Karpas-422 (cell line): ENCODE results near the gene LCN1. TPM values are rescaled to one million over a fixed set of nuclear protein-coding genes. Genes with fewer than 3 reads are reported as not detected.

Source experiments
- DNase-seq: peaks from one replicate; pipeline ENCODE4 v3.0.0-alpha.2; 2015
- H2AFZ ChIP-seq: fragments of 200-600 bp; sonication (generic); 2 replicates; pipeline ENCODE4 v1.6.1; 2014; ENCODE audit warnings: antibody characterized with exemption, low read length, mixed read lengths
- H3K27ac ChIP-seq: fragments of 200-600 bp; sonication (generic); 2 replicates; pipeline ENCODE4 v1.5.1; 2014; ENCODE audit warnings: mild to moderate bottlenecking, low read length, moderate library complexity
- H3K27me3 ChIP-seq: fragments of 200-600 bp; sonication (generic); 2 replicates; pipeline ENCODE4 v1.6.1; 2014; ENCODE audit warnings: low read length, mixed read lengths
- H3K36me3 ChIP-seq: fragments of 200-600 bp; sonication (generic); 2 replicates; pipeline ENCODE4 v1.6.1; 2014; ENCODE audit warnings: low read length, mixed read lengths; ENCODE audit not compliant: insufficient read depth
- H3K4me1 ChIP-seq: fragments of 200-600 bp; sonication (generic); 2 replicates; pipeline ENCODE4 v1.6.1; 2014; ENCODE audit warnings: mild to moderate bottlenecking, low read length, mixed read lengths
- H3K4me2 ChIP-seq: fragments of 200-600 bp; sonication (generic); 2 replicates; pipeline ENCODE4 v1.6.1; 2014; ENCODE audit warnings: low read length, low read depth, mild to moderate bottlenecking; ENCODE audit not compliant: poor library complexity, severe bottlenecking
- H3K4me3 ChIP-seq: fragments of 200-600 bp; sonication (generic); 2 replicates; pipeline ENCODE4 v1.5.1; 2014; ENCODE audit warnings: mild to moderate bottlenecking, antibody characterized with exemption, low read length, mixed read lengths
- H3K79me2 ChIP-seq: fragments of 200-600 bp; sonication (generic); 2 replicates; pipeline ENCODE4 v1.6.1; 2014; ENCODE audit warnings: mild to moderate bottlenecking, low read length, mixed read lengths
- H3K9ac ChIP-seq: fragments of 200-600 bp; sonication (generic); 2 replicates; pipeline ENCODE4 v1.6.0; 2014; ENCODE audit warnings: low read length
- H3K9me2 ChIP-seq: fragments of 200-600 bp; sonication (generic), shearing (Covaris generic); replicated peaks from 2 replicates; pipeline ENCODE4 v1.6.0; 2014; ENCODE audit warnings: mild to moderate bottlenecking, low read length, moderate library complexity; ENCODE audit not compliant: insufficient read depth
- H3K9me3 ChIP-seq: fragments of 300-700, 200-600 bp; sonication (generic); 2 replicates; pipeline ENCODE4 v1.6.1; 2014; ENCODE audit warnings: low read length, mixed read lengths
- H4K20me1 ChIP-seq: fragments of 200-600 bp; sonication (generic); 2 replicates; pipeline ENCODE4 v1.6.1; 2014; ENCODE audit warnings: mild to moderate bottlenecking, antibody characterized with exemption, low read length, low read depth; ENCODE audit not compliant: insufficient read depth
- total RNA-seq: library from RNA; depleted of rRNA; stranded (reverse); fragments of >200 nt; shearing (Covaris generic); gene quantifications from 2 replicates; pipeline ENCODE4 v1.2.3, GENCODE V29; 2014; ENCODE audit warnings: low replicate concordance; rRNA removed

The LCN1 gene
- total RNA-seq, 1 experiment from 2014 or later, result not detected

DNA sequence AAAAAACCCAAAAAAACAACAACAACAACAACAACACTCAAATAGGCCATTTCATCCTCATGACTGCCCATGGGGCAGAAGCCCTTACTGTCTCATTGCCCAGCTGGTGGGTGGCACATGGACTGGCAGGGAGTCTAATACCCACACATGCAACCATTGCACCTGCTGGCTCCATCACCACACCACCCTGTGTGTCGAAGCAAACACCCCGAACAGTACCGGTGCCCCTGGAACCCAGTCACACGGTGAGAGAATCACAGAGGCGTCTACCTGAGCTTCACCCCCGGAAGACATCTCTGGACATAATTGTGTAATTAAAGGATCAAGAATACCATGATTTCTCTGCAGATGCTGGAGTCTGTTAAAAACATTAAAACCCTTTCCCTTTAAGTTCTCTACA is 46.8 kb downstream of the LCN1 start:
- no peak overlapping the region for H3K9ac ChIP-seq
- H4K20me1 ChIP-seq, result no peaks in the 10 kb centered on the region
- no peak overlapping the region for H3K4me3 ChIP-seq
- H3K79me2 ChIP-seq, result no peaks in the 10 kb centered on the region
- no peak overlapping the region for H3K4me2 ChIP-seq
- H3K27ac ChIP-seq, result no peak overlapping the region
- H3K36me3 ChIP-seq, result no peaks in the 10 kb centered on the region
- DNase-seq, result no peak
- H3K9me3 ChIP-seq, result no peaks in the 10 kb centered on the region
- H2AFZ ChIP-seq, result no peak overlapping the region
- H3K4me1 ChIP-seq, result no peaks in the 10 kb centered on the region
- H3K9me2 ChIP-seq, result no peaks in the 10 kb centered on the region
- H3K27me3 ChIP-seq, result no peaks in the 10 kb centered on the region

DNA sequence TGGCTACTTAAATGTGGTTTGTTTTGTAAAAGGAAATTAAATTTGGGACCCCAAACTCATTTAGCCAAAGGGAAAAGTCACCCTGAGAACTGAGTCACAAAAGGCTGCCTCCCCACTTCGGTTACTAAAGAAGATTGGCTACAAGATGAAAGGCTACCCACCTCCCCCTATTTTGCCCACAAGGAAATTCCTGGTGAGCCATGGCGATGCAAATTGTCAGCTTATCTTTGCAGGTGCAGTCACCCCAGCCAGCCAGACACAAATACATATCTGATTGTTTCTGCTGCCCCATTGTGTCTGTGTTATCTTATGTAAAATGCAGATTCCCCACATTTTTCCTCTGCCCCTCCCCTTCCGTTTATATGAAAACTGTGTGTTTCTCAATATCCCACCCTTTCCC is 49.2 kb downstream of the LCN1 start:
- no peak overlapping the region for H3K9ac ChIP-seq
- H3K27me3 ChIP-seq, result no peaks in the 10 kb centered on the region
- no peaks in the 10 kb centered on the region for H3K9me3 ChIP-seq
- no peak overlapping the region for H2AFZ ChIP-seq
- H3K9me2 ChIP-seq, result no peaks in the 10 kb centered on the region
- no peaks in the 10 kb centered on the region for H3K79me2 ChIP-seq
- no peak overlapping the region for H3K4me2 ChIP-seq
- no peak overlapping the region for H3K4me3 ChIP-seq
- no peaks in the 10 kb centered on the region for H3K36me3 ChIP-seq
- no peak for DNase-seq
- H4K20me1 ChIP-seq, result no peaks in the 10 kb centered on the region
- no peak overlapping the region for H3K27ac ChIP-seq
- no peaks in the 10 kb centered on the region for H3K4me1 ChIP-seq

DNA sequence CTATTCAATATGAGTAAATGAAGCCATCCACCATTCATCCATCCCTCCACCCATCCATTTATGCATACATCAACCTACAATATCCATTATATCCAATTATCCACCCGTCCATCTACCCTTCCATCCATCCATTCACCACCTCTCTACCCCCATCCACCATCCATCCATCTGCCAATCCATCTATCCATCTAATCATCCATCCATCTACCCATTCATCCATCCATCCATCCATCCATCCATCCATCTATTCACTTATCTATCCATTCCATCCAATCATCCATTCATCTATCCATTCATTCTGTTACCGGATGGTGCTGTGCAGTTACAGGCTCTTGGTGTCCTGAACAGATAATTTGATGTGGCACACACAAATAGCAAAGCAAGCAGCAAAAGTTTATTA is 51.0 kb downstream of the LCN1 start:
- no peak overlapping the region for H3K27ac ChIP-seq
- H3K9me2 ChIP-seq, result no peaks in the 10 kb centered on the region
- H3K4me3 ChIP-seq, result no peak overlapping the region
- H3K79me2 ChIP-seq, result no peaks in the 10 kb centered on the region
- no peak overlapping the region for H2AFZ ChIP-seq
- H3K9me3 ChIP-seq, result no peaks in the 10 kb centered on the region
- no peaks in the 10 kb centered on the region for H4K20me1 ChIP-seq
- H3K4me2 ChIP-seq, result no peak overlapping the region
- H3K27me3 ChIP-seq, result no peaks in the 10 kb centered on the region
- no peaks in the 10 kb centered on the region for H3K4me1 ChIP-seq
- no peaks in the 10 kb centered on the region for H3K36me3 ChIP-seq
- no peak overlapping the region for H3K9ac ChIP-seq
- DNase-seq, result no peak

DNA sequence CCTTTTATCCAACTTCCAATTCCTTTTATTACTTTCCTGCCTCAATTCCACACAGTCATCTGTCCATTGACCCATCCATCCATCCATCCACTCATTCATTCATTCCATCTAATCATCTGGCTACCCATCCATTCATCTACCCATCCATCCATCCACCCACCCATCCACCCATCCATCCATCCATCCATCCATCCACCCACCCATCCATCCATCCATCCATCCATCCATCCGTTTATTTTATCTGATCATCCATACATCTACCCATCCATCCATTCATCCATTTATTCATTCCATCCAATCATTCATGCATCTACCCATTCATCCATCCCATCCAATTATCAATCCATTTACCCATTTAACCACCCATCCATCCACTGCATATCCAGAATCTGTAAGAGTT is 51.9 kb downstream of the LCN1 start:
- Histone ChIP-seq H4K20me1 (no peaks in the 10 kb centered on the region), H3K79me2 (no peaks in the 10 kb centered on the region), H3K4me1 (no peaks in the 10 kb centered on the region), H3K27ac (no peak overlapping the region), H3K4me3 (no peak overlapping the region), H2AFZ (no peak overlapping the region), H3K9me2 (no peaks in the 10 kb centered on the region), H3K36me3 (no peaks in the 10 kb centered on the region), H3K9ac (no peak overlapping the region), H3K27me3 (no peaks in the 10 kb centered on the region), H3K4me2 (no peak overlapping the region), H3K9me3 (no peaks in the 10 kb centered on the region)
- no peak for DNase-seq

DNA sequence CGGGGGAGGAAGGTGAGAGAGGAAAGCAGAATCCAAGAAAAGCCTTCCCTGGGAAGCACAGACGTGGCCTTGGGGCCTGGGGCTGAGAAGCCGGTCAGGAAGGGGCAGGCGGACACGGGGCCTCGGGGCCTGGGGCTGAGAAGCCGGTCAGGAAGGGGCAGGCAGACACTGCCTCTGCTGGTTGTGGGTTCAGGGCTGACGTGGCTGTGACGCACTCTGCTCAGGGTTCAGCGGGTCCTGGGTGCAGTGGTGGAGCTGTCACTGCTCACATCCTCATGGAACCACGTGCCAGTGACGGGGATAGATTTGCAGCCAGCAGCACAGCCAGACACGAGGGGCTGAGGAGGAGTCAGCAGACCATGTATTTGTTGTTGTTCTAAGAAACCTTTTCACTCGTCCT is 53.1 kb downstream of the LCN1 start:
- H3K27me3 ChIP-seq, result no peaks in the 10 kb centered on the region
- H3K4me1 ChIP-seq, result no peaks in the 10 kb centered on the region
- no peak overlapping the region for H3K9ac ChIP-seq
- no peaks in the 10 kb centered on the region for H3K79me2 ChIP-seq
- H2AFZ ChIP-seq, result no peak overlapping the region
- H3K36me3 ChIP-seq, result no peaks in the 10 kb centered on the region
- no peak for DNase-seq
- H3K27ac ChIP-seq, result no peak overlapping the region
- H3K9me2 ChIP-seq, result no peaks in the 10 kb centered on the region
- H3K9me3 ChIP-seq, result no peaks in the 10 kb centered on the region
- H3K4me2 ChIP-seq, result no peak overlapping the region
- no peak overlapping the region for H3K4me3 ChIP-seq
- H4K20me1 ChIP-seq, result no peaks in the 10 kb centered on the region

DNA sequence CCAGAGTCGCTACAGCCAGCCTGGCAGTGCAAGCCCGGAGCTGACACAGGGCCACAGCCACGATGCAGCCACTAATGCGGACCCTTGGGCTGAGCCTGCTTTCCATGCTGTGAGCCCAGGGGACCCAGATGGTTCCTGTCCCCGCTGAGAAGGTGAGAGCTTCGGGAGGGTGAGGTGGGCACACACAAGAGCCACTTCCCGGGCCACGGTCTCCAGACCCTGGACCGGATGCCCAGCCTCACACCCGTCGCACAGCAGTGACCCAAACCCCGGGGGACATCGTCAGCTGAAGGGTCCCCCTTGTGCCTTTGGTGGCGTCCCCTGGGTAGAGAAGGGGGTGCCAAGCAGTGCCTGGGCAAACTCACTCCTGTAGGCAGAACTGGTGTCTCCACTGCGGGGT is 53.7 kb downstream of the LCN1 start:
- no peaks in the 10 kb centered on the region for H3K36me3 ChIP-seq
- H4K20me1 ChIP-seq, result no peaks in the 10 kb centered on the region
- H2AFZ ChIP-seq, result no peak overlapping the region
- H3K9me3 ChIP-seq, result no peaks in the 10 kb centered on the region
- H3K79me2 ChIP-seq, result no peaks in the 10 kb centered on the region
- no peak overlapping the region for H3K4me2 ChIP-seq
- H3K27me3 ChIP-seq, result no peaks in the 10 kb centered on the region
- H3K27ac ChIP-seq, result no peak overlapping the region
- H3K4me3 ChIP-seq, result no peak overlapping the region
- H3K4me1 ChIP-seq, result no peaks in the 10 kb centered on the region
- no peaks in the 10 kb centered on the region for H3K9me2 ChIP-seq
- H3K9ac ChIP-seq, result no peak overlapping the region
- DNase-seq, result no peak

Other genes with a start within 250 kb of the LCN1 start
- gene PPP1R26, start 41.7 kb upstream of the LCN1 start, total RNA-seq, result 0.22 and 1.2 TPM in 2 replicates
- gene MRPS2, start 20.8 kb upstream of the LCN1 start, total RNA-seq, result 47.9 and 51.9 TPM in 2 replicates
- gene OBP2A, start 24.7 kb downstream of the LCN1 start, total RNA-seq, result not detected in 2 replicates
- gene PAEP, start 40.3 kb downstream of the LCN1 start, total RNA-seq, result not detected in 2 replicates
- gene GLT6D1, start 118.1 kb downstream of the LCN1 start, total RNA-seq, result not detected in 2 replicates
- not detected in 2 replicates for gene LCN9, start 141.9 kb downstream of the LCN1 start, total RNA-seq
- gene SOHLH1, start 178.0 kb downstream of the LCN1 start, total RNA-seq, result not detected in 2 replicates
- gene KCNT1, start 180.7 kb downstream of the LCN1 start, total RNA-seq, result not detected in 2 replicates